Activated B cell treated with CpG ODN at 0.5 μM for 24 hours (primary cell): Measurements from ENCODE around the gene POLN. TPM values are rescaled to one million over a fixed set of nuclear protein-coding genes. Genes with fewer than 3 reads are reported as not detected.

Source experiments
- ATAC-seq: fragments of 200-7000 bp; cut with Tn5 transposase; one replicate; pipeline ENCODE4 v1.10.0; 2021; ENCODE audit warnings: low read depth, mild to moderate bottlenecking, moderate library complexity
- CTCF ChIA-PET: fragments of 350-600 bp; sonication (Branson Sonifier 250); formaldehyde crosslinking; loops from one replicate; lab custom pipeline; 2021; ENCODE audit warnings: antibody characterized with exemption; lab: Charles Lee
- POLR2A ChIA-PET: fragments of 350-600 bp; sonication (Branson Sonifier 250); formaldehyde crosslinking; loops from one replicate; lab custom pipeline; 2021; ENCODE audit warnings: antibody characterized with exemption; lab: Charles Lee
- DNase-seq: peaks from one replicate; pipeline ENCODE4 v3.0.0; 2022
- H3K27ac Mint-ChIP-seq: one replicate; pipeline ENCODE4 v1.8.0; 2020; ENCODE audit warnings: mixed read lengths
- H3K27me3 Mint-ChIP-seq: one replicate; pipeline ENCODE4 v1.8.0; 2021; ENCODE audit warnings: mixed read lengths
- H3K36me3 Mint-ChIP-seq: one replicate; pipeline ENCODE4 v1.8.0; 2021; ENCODE audit warnings: low read depth, mixed read lengths
- H3K4me1 Mint-ChIP-seq: one replicate; pipeline ENCODE4 v1.8.0; 2021; ENCODE audit warnings: mixed read lengths
- H3K4me3 Mint-ChIP-seq: one replicate; pipeline ENCODE4 v1.8.0; 2020; ENCODE audit warnings: mild to moderate bottlenecking, mixed read lengths
- H3K9me3 Mint-ChIP-seq: one replicate; pipeline ENCODE4 v1.8.0; 2020; ENCODE audit warnings: mixed read lengths
- CTCF ChIP-seq: fragments of 200-600 bp; IDR thresholded peaks from one replicate; pipeline ENCODE4 v1.8.0; 2022; ENCODE audit warnings: antibody characterized with exemption, mild to moderate bottlenecking
- intact Hi-C: fragments of 100-400 bp; cut with micrococcal nuclease; formaldehyde crosslinking; loops from one replicate; pipeline ENCODE4 v1.15.1; 2024
- total RNA-seq: library from RNA; stranded (reverse); gene quantifications from 2 replicates; pipeline ENCODE4 v1.2.3, GENCODE V29; 2022

The POLN gene
- total RNA-seq, 1 donor from 2014 or later = 1.4 TPM

DNA sequence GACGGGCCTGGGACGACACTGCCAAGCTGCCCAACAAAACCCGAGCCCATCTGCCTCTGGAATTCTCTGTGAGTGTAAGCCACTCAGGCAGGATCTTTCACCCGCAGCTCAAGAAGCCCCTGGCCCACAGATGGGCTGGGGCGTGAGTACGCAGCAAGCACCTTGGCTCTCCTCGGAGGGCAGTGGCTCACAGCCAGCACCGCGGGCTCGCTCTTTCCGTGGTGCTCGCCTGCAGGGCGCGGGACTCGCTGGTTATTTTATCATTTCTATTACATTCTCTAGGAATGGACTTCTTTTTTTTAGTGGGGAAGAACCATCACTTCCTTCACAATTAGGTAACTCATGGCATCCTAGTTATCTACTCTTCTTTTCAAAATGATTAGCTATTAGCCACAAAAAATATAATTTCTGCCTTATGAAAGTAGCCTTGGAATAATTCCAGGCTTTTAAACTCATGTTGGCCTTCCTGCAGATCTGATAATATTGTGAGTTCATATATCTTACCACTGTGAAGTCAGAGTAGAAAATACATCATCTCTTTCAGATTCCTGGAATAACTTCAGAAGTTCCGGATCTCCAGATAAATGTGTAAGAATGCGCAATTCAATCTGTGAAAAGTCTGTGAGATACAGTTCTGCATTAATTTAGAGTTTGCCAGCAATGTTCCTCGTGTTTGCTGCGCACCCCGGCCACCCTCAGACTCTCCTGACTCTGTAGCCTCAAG is 114.2 kb downstream of the POLN start:
- Mint-ChIP-seq H3K9me3 (peaks cover 12% of the 10 kb centered on the region), H3K27me3 (peaks cover 3% of the 10 kb centered on the region), H3K36me3 (no peaks in the 10 kb centered on the region), H3K4me1 (no peaks in the 10 kb centered on the region), H3K4me3 (no peak overlapping the region), H3K27ac (no peak overlapping the region)
- intact Hi-C loops = no loop called here
- DNase-seq = no peak
- no peak for ATAC-seq
- TF ChIP-seq CTCF = no peak
- CTCF ChIA-PET = no interaction called here
- POLR2A ChIA-PET = no interaction called here

DNA sequence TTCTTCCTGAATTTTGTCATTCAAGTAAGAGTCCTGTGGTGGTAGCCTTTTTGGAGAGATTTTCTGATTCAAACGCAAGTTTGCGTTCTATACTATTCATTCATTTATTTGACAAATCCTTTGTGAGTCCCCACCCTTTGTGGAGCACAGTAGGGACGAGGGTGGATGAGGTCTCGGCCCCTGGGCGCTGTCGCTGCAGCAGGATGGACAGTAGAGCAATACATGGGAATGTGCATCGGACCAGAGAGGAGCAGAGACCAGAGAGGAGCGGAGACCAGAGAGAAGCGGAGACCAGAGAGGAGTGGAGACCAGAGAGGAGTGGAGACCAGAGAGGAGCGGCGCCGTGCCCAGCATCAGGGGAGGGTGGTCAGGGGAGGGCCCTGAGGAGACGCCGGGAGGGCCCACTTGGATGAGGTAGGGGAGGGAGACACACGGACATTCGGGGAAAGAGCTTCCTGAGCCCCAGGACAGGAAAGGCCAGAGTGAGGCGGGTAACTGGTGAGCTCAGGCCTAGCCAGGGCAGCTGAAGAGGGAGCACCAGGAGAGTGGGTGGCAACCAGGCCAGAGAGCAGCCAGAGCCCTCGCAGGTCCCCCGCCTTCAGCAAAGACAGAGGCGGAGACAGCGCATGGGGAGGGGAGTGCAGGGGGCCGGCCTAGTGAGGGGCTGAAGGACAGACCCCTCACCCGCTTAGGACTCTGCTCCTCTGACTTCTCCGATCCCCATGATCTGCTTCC is 115.4 kb downstream of the POLN start:
- no peak for TF ChIP-seq CTCF
- no peak for DNase-seq
- no peak overlapping the region for H3K4me3 Mint-ChIP-seq
- peaks cover 3% of the 10 kb centered on the region for H3K9me3 Mint-ChIP-seq
- CTCF ChIA-PET = no interaction called here
- intact Hi-C loops = no loop called here
- H3K4me1 Mint-ChIP-seq = no peaks in the 10 kb centered on the region
- H3K27me3 Mint-ChIP-seq = peaks cover 3% of the 10 kb centered on the region
- no peaks in the 10 kb centered on the region for H3K36me3 Mint-ChIP-seq
- ATAC-seq = no peak
- no peak overlapping the region for H3K27ac Mint-ChIP-seq
- POLR2A ChIA-PET = interaction anchor here (0.6 kb wide), 1 partner anchor 45 kb away, joined by 3 read pairs; no protein-coding TSS in a partner anchor

DNA sequence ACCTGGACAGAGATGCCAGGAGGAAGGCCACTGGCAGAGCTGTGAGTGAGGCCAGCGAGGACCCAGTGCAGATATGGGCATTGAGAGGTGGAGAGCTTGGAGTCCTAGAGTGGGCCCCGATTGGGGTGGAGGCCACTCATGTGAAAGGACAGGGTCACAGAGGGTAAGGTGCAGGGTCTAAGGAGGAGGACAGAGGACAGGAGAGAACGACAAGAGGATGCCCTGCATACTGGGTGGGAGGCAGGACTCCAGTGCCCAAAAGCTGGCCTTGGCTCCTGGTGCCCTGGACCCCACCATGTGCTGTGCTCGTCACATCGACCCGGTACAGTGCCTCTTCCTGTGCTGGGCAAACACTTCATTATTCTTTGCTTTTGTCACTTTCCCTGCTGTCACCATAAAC is 116.1 kb downstream of the POLN start:
- H3K4me3 Mint-ChIP-seq = no peak overlapping the region
- no peak for DNase-seq
- ChIA-PET POLR2A (no interaction called here), CTCF (no interaction called here)
- H3K4me1 Mint-ChIP-seq = no peaks in the 10 kb centered on the region
- intact Hi-C loops = no loop called here
- H3K36me3 Mint-ChIP-seq = no peaks in the 10 kb centered on the region
- no peak for ATAC-seq
- H3K27ac Mint-ChIP-seq = no peak overlapping the region
- no peak for TF ChIP-seq CTCF
- H3K9me3 Mint-ChIP-seq = peaks cover 2% of the 10 kb centered on the region
- peaks cover 3% of the 10 kb centered on the region for H3K27me3 Mint-ChIP-seq

DNA sequence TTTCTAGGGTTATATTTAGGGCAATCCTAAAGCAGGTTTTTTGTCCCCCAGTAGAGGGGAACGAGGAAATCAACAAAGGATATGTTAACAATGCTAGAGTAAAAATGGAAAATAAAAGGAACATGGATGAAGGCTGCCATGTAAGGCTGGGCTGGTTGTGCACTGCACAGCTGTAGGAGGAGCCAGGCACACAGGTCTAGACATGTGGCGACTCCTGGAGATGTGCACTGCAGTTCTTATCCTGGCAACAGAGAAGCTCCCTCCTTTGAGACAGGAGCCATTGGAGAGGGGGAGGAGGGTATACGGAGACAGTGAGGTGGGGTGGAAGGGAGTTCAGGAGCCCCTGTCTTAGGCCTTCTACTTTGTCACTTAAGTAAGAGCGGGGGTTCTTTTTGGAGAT is 116.9 kb downstream of the POLN start:
- Mint-ChIP-seq H3K4me3 (no peak overlapping the region), H3K27me3 (peaks cover 3% of the 10 kb centered on the region), H3K27ac (no peak overlapping the region), H3K9me3 (no peaks in the 10 kb centered on the region), H3K36me3 (no peaks in the 10 kb centered on the region), H3K4me1 (no peaks in the 10 kb centered on the region)
- intact Hi-C loops = no loop called here
- no peak for TF ChIP-seq CTCF
- DNase-seq (no peak), ATAC-seq (no peak)
- POLR2A ChIA-PET = no interaction called here
- CTCF ChIA-PET = no interaction called here

DNA sequence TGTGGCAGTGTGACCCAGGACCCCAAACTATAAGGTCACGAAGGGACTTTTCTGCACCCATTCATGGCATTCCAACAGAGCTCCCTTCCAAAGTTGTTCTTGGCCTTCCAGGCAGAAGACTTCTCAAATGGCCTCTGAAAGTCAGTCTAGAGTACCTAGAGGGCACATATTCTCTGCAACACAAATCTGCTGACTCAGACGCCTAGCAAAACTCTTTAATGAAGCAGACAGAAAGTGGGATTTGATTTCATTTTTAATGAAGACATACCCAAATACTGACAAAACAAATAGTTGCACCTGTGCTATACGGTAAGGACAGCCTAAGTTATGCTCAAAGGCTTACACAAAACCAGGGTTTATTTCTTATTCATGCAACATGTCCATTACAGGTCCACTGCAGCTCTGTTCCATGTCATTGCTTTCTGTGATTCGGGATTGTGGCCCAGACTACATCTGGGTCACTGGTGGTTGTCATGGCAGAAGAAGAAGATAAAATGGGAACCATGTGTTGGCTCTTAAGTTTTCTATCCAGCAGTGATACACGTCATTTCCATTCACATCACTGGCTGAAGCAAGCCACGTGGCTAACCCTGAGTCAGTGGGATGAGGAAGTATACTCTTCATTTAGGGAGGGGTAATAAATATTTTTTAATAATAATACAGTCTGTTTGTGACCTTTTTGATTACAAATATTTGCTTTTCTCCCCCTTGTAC is 125.1 kb downstream of the POLN start:
- ATAC-seq = no peak
- CTCF ChIA-PET = no interaction called here
- Mint-ChIP-seq H3K9me3 (no peaks in the 10 kb centered on the region), H3K27ac (no peak overlapping the region), H3K4me1 (no peaks in the 10 kb centered on the region), H3K27me3 (no peaks in the 10 kb centered on the region), H3K4me3 (no peak overlapping the region), H3K36me3 (no peaks in the 10 kb centered on the region)
- POLR2A ChIA-PET = no interaction called here
- intact Hi-C loops = no loop called here
- DNase-seq = no peak
- no peak for TF ChIP-seq CTCF
